GM21825 (cell line): ENCODE results near the gene SLC26A4.

Source experiments
- ATAC-seq: cut with Tn5 transposase; IDR thresholded peaks from one replicate; pipeline ENCODE4 v1.9.1; 2021; ENCODE audit warnings: mild to moderate bottlenecking, moderate library complexity; ENCODE audit not compliant: unreplicated experiment

Gene SLC26A4

DNA sequence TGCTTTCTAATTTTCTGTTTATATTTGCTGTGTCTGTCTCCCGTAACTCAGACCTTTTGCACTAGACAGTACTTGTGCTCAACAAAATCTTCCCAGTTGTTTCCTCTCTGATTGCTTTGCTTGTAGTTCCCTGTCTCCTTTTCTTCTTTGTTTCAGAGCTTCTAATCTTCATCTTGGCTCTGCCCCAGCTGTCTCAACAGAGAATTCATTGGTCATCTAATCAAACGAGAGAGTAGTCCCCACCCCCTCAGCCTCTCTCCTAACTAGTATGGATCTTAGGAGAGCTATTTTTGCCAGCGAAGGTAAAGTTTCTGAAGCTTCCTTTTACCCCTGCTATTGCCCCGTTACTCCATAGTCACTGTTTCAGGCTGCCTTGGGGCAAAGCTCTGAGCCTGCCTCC is 32.8 kb downstream of the SLC26A4 start:
- no peak for ATAC-seq

DNA sequence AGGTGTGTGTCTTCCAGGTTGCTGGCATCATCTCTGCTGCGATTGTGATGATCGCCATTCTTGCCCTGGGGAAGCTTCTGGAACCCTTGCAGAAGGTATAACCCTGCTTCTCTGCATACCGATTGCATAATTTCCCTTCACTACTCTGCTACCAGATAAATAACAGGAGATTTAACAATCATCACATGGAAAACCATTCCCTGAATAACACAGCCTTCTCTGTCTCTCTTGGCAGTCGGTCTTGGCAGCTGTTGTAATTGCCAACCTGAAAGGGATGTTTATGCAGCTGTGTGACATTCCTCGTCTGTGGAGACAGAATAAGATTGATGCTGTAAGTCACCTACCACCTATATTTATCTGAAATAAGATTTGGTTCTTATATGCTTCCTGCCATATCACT is 33.8 kb downstream of the SLC26A4 start:
- ATAC-seq, result no peak

DNA sequence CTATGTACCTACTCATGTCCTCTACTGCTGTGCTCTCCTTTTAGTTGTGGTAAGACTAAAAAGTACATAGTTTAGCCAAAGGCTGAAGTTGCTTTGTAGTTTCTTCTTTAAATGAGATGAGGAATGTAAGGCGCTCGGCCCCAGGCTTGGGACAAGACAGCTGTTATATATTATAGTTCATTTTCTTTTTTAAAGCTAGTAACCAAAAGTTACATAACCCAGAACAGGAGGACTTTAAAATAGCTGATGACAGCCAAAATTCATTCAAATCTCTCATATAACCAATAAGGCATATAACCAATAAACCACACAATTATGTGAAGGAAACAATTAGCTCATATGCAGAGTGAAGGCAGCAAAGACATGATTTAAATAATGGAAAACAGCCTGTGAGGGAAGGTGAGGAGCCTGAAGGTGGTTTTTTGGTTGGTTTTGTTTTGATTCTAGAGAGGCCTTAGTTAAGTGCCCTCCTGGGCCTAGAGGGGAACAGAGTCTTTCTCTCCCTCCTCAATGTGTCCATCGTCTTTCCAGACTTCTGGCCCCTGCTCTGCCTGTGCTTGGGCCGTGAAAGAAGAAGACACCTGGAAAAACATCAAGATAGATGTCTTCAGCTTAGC is 35.8 kb downstream of the SLC26A4 start:
- ATAC-seq, result no peak

DNA sequence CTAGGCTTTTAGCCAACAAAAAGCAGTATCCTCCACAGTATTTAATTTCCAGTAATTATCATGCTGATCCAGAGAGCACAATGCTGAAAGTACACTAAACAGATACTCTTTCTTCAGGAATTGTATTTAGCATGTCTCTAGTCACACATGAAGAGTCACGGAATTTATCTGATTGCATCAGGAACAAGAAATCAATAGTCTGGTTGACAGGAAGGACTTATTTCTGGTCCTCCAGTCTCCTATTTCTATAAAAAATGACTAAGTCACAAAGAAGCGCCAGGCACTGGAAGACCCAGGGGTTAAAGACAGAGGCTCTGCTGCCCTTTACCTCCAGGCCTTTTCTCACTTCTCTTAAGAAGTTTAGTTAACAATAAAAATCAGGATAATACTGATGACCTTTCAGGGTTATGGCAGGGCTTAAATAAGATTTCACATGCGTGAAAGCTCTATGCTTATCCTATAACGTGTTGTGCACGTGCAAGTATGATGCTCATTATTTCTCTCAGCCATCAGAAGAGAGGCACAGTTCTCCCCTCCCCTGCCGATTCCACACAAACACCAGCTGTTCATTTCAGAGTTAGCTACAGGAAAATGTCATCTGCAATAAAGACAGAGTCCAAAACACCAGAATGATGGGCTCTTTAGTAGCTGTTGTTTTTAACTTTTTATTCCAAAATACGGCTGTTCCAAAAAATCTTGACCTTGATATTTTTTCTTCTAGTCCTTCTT is 36.9 kb downstream of the SLC26A4 start:
- no peak for ATAC-seq

DNA sequence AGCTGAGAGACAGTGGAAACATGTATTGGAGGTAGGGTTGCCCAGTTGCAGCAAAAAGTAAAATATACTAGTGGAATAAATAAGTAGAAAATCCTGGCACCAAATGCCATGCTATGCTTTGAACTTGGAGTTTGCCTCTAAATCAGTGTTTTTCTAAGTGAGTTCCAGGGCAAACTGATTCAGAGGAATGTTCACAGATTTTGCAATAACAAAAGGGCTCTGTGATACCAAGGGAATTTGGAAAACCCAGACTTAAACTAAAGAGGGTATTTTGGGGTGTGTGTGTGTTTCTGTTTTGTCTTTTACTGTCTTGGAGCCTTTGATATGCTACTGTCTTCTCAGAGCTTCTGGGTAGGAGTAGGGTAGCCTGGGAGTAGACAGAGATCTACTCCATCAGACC is 39.9 kb downstream of the SLC26A4 start:
- ATAC-seq, result no peak

DNA sequence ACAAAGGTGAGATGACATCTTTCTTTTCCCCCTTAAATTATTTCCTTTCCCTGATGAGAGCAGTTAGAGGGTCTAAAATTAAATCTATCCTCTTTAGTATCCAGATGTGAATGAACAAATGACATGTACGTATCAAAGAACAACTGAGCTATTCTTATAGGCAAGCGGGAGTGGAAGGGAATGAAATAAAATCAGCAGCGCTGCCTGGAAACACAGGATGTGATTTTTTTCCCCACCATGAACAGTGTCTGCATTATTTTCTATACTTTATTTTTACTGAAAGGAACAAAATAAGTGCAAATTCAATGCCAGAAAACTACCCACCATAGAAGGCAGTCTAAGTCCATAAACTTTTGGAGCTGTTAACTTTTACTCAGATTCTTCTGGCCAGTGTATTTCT is 40.6 kb downstream of the SLC26A4 start:
- no peak for ATAC-seq

DNA sequence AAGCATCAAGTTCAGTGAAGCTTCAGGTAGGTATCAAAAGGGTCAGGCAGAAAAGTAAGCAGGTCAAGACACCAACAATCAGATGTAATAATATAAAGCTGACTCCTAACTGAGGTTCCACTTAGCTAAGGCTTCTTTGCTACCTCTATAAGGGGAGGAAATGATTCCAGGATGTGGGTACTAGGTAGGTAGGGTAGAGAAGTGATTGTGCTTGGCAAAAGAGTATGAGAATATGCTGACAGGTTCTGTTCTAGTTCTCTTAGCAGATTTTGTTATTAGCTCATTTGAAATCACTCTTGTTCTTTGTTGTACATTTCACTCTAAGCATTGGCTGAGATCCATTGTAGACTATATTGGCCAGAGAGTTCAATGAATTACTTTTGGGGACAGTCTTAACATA is 42.6 kb downstream of the SLC26A4 start:
- ATAC-seq, result no peak

DNA sequence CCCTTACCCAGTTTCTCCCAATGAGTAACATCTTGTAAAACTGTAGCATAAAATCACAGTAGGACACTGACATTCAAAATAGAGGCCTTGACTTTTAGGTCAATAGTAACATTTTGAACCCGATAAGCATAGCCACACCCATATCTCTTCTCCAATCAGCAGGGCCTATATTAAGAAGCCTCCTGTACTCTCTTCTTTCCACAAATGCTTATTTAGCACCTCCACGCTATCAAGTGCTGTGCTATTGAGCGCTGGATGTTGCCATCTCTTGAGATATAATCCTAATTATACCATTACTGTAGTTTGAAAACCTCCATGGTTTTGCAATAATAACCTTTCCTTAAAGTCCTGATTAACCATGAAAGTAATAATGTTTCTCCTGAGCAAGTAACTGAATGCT is 43.2 kb downstream of the SLC26A4 start:
- ATAC-seq, result no peak

DNA sequence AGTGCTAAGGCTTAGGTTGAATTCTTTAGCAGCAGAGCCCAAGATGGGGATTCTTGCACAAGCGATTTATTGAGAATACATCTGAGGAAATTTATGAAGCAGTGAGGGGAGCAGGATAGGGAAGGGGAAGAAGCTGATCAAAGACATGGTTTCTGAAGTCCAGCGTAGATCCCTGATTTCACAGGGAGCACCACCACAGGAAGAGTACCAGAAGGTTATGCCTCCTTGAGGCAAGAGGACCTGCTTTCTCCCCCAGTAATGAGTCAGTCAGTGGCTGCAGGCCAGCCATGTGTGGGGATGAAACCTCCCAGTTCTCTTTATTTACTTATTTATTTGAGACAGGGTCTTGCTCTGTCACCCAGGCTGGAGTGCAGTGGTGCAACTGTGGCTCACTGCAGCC is 48.3 kb downstream of the SLC26A4 start:
- ATAC-seq, result no peak

DNA sequence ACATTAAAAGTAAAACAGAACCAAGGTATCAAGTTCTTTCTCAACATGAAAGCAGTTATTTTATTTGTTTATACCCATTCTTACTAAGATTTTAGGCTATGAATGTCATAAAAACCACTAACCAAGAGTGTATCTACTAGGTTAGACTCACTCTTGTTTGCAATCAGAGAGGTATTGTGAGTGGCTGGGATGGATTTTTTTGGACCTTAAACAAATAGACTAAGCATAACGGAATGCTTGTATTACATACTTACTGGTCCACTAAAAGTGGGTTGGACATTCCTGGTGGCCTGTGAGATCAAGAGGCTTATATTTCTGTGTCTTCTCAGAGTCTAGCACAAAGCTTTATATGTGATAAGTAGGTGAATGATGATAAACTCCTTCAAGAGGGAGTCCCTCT is 50.7 kb downstream of the SLC26A4 start:
- ATAC-seq, result no peak

DNA sequence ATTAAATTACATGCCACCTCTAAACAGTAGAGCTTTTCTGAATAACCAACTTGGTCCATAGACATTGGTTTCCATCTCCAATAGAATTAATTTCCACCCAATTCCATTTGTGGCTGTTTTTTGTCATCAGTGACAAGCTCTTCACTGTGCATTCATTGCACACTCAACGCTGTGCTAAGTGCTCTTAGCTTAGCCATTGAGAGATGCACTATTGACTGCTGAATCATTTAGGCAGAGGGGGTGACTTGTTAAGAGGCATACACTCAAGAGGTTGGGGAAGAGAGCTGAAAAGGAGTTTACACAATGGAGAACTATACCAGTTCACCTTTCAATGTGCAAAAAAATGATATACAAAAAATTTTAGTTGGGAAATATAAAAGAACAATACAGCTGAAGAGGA is 51.4 kb downstream of the SLC26A4 start:
- ATAC-seq, result no peak

DNA sequence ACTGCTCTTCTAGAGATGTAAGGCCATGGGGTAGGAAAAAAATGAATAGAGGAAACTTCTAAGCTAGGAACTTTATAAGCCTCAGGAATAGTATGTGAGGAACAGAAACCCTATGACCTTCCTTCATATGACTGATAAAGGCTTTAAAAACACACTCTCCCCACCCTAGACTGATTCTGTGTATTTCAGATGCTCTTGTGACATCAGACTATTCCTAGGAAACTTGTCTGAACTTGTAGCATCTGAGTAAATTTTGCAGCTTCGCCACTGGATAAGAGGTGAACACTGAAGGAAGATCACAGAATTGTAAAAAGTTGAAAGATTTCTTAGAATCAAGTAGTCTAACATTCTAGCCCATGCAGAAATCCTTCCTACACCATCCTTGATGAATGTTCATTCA is 52.3 kb downstream of the SLC26A4 start:
- ATAC-seq, result no peak

DNA sequence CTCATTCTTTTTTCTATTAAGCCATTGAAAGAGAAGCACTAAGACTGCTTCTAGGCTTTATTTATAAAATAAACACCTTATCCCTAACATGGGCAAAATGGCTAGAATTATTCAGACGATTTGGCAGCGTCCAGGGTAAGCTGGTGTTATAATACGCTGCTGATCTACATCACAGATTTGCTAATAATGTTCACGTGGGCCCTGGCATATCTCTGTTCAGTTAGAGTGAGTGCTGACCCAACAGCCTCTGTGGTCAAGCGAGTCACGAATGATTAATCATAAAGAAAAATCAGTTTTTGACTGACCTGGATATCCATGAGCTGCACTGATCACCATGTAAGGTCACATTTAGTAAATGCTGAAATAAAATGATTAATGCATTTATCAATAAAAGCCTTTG is 54.9 kb downstream of the SLC26A4 start:
- no peak for ATAC-seq

DNA sequence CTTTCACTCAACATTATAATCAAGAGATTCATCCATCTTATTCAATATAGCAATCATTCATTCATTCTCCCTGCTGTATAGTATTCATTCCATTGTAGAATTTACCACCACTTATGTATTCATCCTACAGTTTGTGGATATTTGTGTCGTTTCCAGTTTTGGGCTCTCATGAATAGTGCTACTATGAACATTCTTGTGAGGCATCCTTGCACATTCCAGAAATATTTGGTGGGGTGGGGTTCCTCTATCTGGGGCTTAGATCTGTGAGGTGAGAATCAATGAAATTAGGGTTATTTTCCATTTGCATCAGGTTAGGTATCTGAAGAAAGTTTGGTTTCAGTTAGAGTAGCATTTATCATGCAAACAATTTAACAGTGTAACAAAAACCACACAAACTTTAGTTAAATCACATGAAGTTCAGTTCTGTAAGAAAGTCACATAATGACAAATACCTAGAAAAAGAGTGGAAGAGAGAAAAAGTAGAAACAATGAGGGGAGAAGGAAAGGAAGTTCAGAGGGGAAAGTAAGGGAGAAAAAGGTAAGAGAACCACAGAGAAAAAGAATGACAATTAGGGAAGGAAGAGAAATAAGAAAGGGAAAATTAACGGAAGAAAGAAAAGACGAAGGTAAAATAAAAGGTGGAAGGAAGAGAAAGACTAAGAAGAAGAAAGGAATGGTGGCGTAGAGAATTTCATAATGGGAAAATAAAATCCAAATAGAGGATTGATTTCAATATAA is 58.0 kb downstream of the SLC26A4 start:
- no peak for ATAC-seq

DNA sequence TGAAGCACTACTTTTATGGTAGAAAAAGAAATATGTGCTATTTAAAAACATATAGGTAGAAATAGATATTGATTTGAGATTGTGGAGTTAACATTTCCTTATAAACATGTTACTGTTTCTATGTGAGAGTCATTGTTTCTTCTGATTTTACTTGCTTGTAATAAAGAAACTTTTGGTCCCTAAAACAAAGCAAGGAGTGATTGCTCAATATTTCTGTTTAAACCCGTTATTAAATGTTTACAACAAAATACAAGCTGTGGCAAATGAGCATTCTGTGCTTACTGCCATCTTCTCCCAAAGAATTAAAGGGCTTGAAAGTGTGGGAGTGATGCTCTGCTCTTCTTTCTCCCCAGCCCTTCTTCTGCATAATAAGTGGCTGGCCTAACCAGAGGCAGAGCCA is 60.7 kb downstream of the SLC26A4 start:
- ATAC-seq, result no peak

DNA sequence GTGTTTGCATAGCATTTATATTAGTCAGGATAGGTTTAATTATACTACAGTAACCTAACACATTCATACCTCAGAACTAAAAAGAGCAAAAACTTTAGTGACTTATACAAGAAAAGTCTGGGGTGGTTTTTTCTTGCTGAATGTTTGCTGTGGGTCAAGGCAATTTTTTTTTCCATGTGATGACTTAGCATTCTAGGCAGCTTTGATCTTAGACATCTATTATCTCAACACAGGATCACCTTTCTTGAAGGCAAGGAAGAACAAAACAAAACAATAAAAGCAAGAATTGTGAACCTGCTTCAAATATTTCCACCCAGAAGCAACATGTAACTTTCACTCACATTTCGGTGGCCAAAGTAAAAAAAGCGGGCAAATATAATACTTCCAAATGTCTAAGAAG is 62.6 kb downstream of the SLC26A4 start:
- ATAC-seq, result no peak

DNA sequence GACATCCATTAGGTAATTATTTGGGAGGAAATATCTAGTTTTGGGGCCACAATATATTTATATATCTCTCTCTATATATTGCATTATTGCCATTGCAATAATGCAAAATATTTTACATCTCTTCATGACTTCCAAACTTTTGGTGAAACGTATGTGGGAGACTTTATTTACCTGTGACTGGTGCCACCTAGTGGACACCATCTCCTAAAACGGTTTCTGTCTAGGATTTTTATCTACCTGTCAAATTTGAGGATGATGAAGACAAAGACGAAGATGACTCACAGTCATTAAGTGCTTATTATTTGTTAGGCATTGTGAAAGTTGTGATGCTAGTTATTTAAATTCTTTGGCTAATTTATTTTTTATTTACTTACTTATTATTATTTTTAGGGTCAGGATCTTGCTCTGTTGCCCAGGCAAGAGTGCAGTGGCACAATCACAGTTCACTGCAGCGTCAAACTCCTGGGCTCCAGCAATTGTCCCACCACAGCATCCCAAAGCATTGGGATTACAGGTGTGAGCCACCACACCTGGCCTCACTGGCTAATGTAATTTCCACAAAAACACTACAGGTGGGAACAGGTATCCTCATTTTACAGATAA is 64.6 kb downstream of the SLC26A4 start:
- ATAC-seq, result no peak

DNA sequence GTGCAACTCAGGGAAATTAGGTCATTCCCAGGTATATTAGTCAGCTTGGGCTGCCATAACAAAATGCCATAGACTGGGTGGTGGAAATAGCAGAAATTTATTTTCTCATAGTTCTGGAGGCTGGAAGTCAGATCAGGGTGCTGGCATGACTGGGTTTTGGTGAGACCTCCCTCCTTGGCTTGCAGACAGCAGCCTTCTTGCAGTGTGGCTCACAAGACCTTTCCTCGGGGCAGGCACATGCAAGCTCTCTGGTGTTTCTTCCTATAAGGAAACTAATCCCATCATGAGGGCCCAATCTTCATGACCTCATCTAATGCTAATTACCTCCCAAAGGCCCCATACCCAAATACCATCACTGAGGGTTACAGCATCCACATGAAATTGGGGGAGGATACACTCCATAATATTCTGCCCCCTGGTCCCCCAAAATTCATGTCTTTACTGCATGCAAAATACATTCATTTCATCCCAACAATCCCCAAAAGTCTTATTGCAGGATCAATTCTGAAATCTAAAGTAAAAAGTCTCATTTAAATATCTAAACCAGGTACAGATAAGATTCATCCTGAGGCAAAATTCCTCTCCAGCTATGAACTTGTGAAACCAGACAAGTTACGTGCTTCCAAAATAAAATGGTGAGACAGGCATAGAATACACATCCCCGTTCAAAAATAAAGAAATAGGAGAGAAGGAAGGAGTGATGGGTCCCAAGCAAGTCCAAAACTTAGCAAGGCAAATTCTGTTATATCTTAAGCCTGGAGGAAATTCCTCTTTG is 65.9 kb downstream of the SLC26A4 start:
- no peak for ATAC-seq

DNA sequence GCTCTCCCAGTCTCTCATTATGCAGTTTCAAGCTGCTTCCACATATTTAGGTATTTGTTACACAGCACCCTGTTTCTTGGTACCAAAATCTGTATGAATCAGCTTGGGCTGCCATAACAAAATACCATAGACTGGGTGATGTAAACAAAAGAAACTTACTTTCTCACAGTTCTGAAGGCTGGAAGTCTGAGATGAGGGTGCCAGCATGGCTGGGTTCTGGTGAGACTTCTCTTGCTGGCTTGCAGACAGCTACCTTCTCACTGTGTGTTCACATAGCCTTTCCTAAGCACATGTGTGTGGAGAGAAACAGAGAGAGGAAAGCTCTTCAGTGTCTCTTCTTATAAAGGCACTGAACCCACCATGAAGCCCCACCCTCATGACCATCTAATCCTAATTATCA is 67.6 kb downstream of the SLC26A4 start:
- ATAC-seq, result no peak

DNA sequence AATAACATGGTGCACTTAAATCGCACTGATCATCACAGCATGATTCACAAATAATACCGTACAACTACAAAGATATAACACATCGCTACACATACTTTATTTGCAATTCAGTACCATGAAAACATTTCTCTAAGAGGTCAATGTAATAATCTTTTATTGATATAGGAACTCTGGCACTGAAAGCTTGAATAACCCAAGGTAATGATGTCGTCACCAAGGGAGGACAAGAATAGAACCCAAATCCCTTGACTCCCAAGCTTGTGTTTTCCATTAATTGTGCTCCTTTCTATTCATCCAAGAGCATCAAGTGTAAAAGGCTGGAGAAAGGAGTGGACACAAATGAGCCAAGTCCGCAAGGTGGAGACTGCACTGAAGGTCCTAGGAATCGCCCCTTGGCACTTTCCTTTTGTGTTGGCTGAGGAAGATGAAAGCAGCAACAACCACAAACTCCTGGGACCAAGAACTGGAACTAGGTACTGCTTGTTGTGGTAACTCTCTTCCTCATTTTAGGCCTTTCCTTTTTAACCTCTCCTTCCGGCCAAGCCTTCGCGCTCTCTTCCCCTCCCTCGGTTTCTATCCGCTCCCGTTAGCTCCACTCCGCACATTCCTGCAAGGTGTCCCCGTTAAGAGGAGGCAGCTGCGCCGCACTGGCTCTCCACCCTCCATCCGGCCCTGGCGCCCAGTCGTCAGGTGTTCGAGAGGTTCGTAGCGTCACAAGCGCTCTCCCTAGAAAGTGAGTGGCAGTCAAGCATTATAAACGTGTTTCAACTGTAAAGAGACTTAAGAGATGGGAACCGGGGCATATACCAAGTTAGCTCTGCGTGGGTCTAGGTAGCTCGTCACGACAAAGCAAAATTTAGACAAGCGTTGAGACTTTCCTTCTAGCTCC is 82.3 kb downstream of the SLC26A4 start:
- ATAC-seq, result peak; percentile 36
